ENCODE data around the gene MAP3K12. TPM values are rescaled to one million over a fixed set of nuclear protein-coding genes. Genes with fewer than 3 reads are reported as not detected.

MAP3K12 gene
- total and polyA plus RNA-seq, 2 of the 13 experiments (the other 11 are each of a cell fraction or from before 2014, with no cell fraction given), result 0.20 to 1.1 TPM

DNA sequence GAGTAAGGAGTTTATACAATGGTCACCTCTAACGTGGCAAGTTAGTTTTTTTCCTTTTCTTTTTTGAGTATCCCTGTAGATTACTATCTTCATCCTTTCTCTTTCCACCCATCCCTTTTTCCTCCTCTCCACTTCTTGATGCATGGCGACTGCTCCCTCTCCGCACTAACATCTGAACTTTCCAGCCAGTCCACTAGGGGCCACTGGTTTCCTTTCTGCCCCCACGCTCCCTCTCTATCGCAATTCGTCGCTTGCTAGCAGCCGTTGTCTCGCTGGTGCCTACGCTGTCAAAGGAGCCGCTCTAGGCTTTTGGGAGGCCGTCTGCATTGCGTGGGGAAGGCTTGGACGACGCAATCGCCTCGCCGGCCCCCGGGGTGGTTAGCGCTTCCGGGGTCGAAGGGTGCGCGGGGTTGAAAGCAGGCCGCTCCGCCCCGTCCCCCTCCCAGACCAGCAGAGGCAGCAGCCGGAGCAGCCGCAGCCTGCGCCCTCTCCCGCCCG is 47.5 kb downstream of the MAP3K12 start, which contains the start of gene PCBP2 (continued):
- TF ChIP-seq HNRNPUL1 (IDR thresholded peaks at IDR 0.05; ENCODE audit: low read depth, low read length) (no peak), RBM39 (IDR thresholded peaks at IDR 0.05; ENCODE audit: low read depth, low read length, poor library complexity, severe bottlenecking) (peak; percentile 18), ZBTB8A (CRISPR knock-in tag; IDR thresholded peaks at IDR 0.05; ENCODE audit: borderline replicate concordance, low read depth) (no peak), NCOA5 (CRISPR knock-in tag; IDR thresholded peaks at IDR 0.05) (no peak), NFYC (CRISPR knock-in tag; IDR thresholded peaks at IDR 0.05) (peak; percentile 46), NAIF1 (CRISPR knock-in tag; IDR thresholded peaks at IDR 0.05; ENCODE audit: borderline replicate concordance) (no peak), ZBTB21 (CRISPR knock-in tag; IDR thresholded peaks at IDR 0.05) (peak; percentile 76; the same call in 1 of the 2 replicates), RXRA (CRISPR knock-in tag; IDR thresholded peaks at IDR 0.05) (peak; percentile 81), ZNF256 (CRISPR knock-in tag; conservative IDR thresholded peaks at IDR 0.05) (no peak), KLF13 (CRISPR knock-in tag; IDR thresholded peaks at IDR 0.05) (no peak), WIZ (CRISPR knock-in tag; IDR thresholded peaks at IDR 0.05) (no peak), CREB1 (IDR thresholded peaks at IDR 0.05) (peak; percentile 93), CREB1 (CRISPR knock-in tag; IDR thresholded peaks at IDR 0.05) (peak; percentile 95), SRY (CRISPR knock-in tag; IDR thresholded peaks at IDR 0.05) (no peak), ZBTB7B (CRISPR knock-in tag; IDR thresholded peaks at IDR 0.05) (peak; percentile 61; the same call in 1 of the 2 replicates), XRCC5 (optimal IDR thresholded peaks at IDR 0.05; ENCODE audit: low read length) (peak; percentile 98), ZNF788 (CRISPR knock-in tag; IDR thresholded peaks at IDR 0.05; ENCODE audit: borderline replicate concordance) (peak; percentile 87; the same call in 1 of the 2 replicates), ZNF549 (CRISPR knock-in tag; IDR thresholded peaks at IDR 0.05) (no peak), ZZZ3 (CRISPR knock-in tag; IDR thresholded peaks at IDR 0.05; ENCODE audit: borderline replicate concordance) (peak; percentile 79; the same call in 1 of the 2 replicates)
- TF ChIP-seq, protein P1, sequence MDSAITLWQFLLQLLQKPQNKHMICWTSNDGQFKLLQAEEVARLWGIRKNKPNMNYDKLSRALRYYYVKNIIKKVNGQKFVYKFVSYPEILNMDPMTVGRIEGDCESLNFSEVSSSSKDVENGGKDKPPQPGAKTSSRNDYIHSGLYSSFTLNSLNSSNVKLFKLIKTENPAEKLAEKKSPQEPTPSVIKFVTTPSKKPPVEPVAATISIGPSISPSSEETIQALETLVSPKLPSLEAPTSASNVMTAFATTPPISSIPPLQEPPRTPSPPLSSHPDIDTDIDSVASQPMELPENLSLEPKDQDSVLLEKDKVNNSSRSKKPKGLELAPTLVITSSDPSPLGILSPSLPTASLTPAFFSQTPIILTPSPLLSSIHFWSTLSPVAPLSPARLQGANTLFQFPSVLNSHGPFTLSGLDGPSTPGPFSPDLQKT (CRISPR knock-in tag; IDR thresholded peaks at IDR 0.05; ENCODE audit: borderline replicate concordance), result no peak
- TF ChIP-seq, protein P2, sequence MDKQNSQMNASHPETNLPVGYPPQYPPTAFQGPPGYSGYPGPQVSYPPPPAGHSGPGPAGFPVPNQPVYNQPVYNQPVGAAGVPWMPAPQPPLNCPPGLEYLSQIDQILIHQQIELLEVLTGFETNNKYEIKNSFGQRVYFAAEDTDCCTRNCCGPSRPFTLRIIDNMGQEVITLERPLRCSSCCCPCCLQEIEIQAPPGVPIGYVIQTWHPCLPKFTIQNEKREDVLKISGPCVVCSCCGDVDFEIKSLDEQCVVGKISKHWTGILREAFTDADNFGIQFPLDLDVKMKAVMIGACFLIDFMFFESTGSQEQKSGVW (CRISPR knock-in tag; IDR thresholded peaks at IDR 0.05; ENCODE audit: borderline replicate concordance), result no peak
- TF ChIP-seq, protein P3, sequence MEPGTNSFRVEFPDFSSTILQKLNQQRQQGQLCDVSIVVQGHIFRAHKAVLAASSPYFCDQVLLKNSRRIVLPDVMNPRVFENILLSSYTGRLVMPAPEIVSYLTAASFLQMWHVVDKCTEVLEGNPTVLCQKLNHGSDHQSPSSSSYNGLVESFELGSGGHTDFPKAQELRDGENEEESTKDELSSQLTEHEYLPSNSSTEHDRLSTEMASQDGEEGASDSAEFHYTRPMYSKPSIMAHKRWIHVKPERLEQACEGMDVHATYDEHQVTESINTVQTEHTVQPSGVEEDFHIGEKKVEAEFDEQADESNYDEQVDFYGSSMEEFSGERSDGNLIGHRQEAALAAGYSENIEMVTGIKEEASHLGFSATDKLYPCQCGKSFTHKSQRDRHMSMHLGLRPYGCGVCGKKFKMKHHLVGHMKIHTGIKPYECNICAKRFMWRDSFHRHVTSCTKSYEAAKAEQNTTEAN (CRISPR knock-in tag; conservative IDR thresholded peaks at IDR 0.05), result no peak
- TF ChIP-seq, protein P4, sequence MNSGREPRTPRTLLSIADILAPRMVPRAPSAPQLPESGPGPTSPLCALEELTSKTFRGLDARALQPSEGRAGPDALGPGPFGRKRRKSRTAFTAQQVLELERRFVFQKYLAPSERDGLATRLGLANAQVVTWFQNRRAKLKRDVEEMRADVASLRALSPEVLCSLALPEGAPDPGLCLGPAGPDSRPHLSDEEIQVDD (CRISPR knock-in tag; IDR thresholded peaks at IDR 0.05; ENCODE audit: borderline replicate concordance), result no peak
- TF ChIP-seq, protein P5, sequence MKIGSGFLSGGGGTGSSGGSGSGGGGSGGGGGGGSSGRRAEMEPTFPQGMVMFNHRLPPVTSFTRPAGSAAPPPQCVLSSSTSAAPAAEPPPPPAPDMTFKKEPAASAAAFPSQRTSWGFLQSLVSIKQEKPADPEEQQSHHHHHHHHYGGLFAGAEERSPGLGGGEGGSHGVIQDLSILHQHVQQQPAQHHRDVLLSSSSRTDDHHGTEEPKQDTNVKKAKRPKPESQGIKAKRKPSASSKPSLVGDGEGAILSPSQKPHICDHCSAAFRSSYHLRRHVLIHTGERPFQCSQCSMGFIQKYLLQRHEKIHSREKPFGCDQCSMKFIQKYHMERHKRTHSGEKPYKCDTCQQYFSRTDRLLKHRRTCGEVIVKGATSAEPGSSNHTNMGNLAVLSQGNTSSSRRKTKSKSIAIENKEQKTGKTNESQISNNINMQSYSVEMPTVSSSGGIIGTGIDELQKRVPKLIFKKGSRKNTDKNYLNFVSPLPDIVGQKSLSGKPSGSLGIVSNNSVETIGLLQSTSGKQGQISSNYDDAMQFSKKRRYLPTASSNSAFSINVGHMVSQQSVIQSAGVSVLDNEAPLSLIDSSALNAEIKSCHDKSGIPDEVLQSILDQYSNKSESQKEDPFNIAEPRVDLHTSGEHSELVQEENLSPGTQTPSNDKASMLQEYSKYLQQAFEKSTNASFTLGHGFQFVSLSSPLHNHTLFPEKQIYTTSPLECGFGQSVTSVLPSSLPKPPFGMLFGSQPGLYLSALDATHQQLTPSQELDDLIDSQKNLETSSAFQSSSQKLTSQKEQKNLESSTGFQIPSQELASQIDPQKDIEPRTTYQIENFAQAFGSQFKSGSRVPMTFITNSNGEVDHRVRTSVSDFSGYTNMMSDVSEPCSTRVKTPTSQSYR (CRISPR knock-in tag; IDR thresholded peaks at IDR 0.05; ENCODE audit: borderline replicate concordance), result peak; percentile 31; the same call in 1 of the 2 replicates

Data from HepG2 (cell line).